Right ventricle myocardium superior (tissue), 1 donor: ENCODE results near the gene PRSS58. TPM values are rescaled to one million over a fixed set of nuclear protein-coding genes. Genes with fewer than 3 reads are reported as not detected.

Source experiments
- ATAC-seq: fragments of 200-7000 bp; cut with Tn5 transposase; one replicate; pipeline ENCODE4 v1.9.1; 2020; ENCODE audit warnings: mild to moderate bottlenecking; ENCODE audit not compliant: poor library complexity
- DNase-seq: peaks from one replicate; pipeline ENCODE4 v3.0.0-alpha.2; 2020
- intact Hi-C: fragments of 100-400 bp; cut with DNase I; formaldehyde crosslinking; loops from one replicate; pipeline ENCODE4 v1.11.2; 2022
- total RNA-seq: library from RNA; stranded (reverse); fragmentation: NEBNext Ultra II Directional; extraction: Animal tissue kit (Norgen Biotek cat#: 25700); gene quantifications from one replicate; pipeline ENCODE4 v1.2.1, GENCODE V29; 2021
- donor health status: DM: no; HTN: yes; CAD: no; lungs with severe emphysema.

PRSS58 gene
- total RNA-seq, 1 donor from 2014 or later: not detected

DNA sequence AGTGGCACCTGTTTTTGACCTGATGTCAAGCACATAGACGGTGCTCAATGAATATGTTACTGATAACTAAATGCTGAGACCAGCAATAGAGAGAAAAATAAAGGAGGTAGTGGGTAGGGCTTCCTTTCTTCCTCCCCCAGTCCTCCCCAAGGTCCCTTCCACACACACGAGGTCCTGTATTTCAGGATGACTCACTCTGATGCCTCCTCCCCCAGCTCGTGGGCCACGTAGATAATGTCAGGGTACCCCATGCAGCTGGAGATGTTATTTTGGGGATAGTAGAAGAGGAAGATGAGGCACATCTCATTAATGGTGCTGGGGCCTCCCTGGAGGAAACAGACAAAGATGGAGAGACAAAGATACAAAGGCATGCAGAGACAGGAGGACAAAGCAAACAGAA lies 17.3 kb downstream of the PRSS58 start:
- ATAC-seq: no peak
- intact Hi-C loops: no loop called here
- no peak for DNase-seq

DNA sequence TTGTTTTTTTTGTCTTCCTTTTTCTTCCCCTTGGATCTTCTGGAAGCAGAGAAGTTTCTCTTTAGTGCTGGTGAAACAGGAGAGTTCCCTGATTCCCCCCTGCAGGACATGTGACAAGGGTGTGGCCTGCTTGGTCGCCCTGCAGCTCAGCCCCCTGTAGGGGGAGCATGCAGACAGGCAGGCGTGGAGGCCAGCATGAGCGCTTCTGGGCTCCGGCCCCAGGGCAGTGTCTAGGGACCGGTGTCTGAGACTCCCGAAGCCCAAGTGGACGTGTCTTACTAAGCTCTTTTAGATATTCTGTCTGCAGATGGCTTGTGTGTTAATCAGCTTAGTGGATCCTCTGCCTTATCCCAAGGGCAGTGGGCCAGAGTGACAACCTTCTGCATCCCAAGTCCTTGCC lies 26.1 kb downstream of the PRSS58 start:
- ATAC-seq (no peak), DNase-seq (no peak)
- intact Hi-C loops: no loop called here

DNA sequence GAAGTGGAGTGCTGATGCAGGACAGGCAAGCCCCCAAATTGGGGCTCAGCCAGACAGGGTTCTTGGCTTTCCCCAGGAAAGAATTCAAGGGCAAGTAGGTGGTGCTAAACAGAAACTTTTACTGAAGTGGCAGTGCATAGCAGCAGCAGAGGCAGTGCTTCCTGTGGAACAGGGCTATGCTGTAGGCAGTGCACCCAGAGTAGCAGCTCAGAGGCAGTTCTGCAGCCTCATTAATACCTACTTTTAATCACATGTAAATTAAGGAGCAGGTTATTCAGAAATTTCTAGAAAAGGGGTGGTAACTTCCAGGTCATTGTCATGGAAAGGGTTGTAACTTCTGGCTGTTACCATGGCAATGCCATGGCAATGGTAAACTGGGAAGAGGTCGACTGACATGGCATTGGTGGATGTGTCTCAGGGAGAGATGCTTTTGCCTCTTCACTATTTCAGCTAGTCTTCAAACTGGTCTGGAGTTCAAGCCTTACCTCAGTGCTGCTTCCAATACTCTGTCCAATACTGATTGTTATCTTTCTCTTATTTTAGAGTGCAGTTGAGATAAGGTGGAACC lies 29.2 kb downstream of the PRSS58 start:
- intact Hi-C loops: no loop called here
- no peak for ATAC-seq
- DNase-seq: no peak

Other genes starting within 250 kb of the PRSS58 start
- 0.11 TPM for gene MGAM2, start 146.3 kb downstream of the PRSS58 start, total RNA-seq